Liver (tissue), 9 donors: ENCODE results near the gene CCDC182. TPM values are rescaled to one million over a fixed set of nuclear protein-coding genes. Genes with fewer than 3 reads are reported as not detected.

ENCODE experiments used
- DNase-seq: peaks from one replicate; pipeline ENCODE4 v3.0.0-alpha.2; 2017; ENCODE audit warnings: low spot score
- H3K27ac ChIP-seq, 2 donors: one replicate each; pipeline ENCODE4 v1.7.0; 2013; ENCODE audit warnings: inconsistent platforms in 2 of 2, low read length in 2 of 2, control low read depth in 1 of 2, low read depth in 1 of 2, mild to moderate bottlenecking in 1 of 2
- H3K27me3 ChIP-seq, 4 donors: one replicate each; pipeline versions ENCODE4 v1.6.1 to v1.7.0; 2013; ENCODE audit warnings: low read length in 3 of 4, inconsistent platforms in 1 of 4, mild to moderate bottlenecking in 1 of 4, moderate library complexity in 1 of 4; ENCODE audit not compliant: control insufficient read depth in 4 of 4, insufficient read depth in 4 of 4
- H3K36me3 ChIP-seq, 4 donors: one replicate each; pipeline versions ENCODE4 v1.6.1 to v1.7.0; 2013; ENCODE audit warnings: low read length in 3 of 4, mild to moderate bottlenecking in 3 of 4, low read depth in 1 of 4, moderate library complexity in 1 of 4; ENCODE audit not compliant: control insufficient read depth in 4 of 4, insufficient read depth in 3 of 4
- H3K4me1 ChIP-seq, 4 donors: one replicate each; pipeline versions ENCODE4 v1.6.1 to v1.7.0; 2013; ENCODE audit warnings: low read length in 3 of 4, mild to moderate bottlenecking in 3 of 4, moderate library complexity in 1 of 4; ENCODE audit not compliant: control insufficient read depth in 4 of 4, insufficient read depth in 4 of 4
- H3K4me3 ChIP-seq, 3 donors: one replicate each; pipeline versions ENCODE4 v1.6.1 to v1.7.0; 2013; ENCODE audit warnings: low read length in 3 of 3, control low read depth in 1 of 3, low read depth in 1 of 3, mild to moderate bottlenecking in 1 of 3
- H3K9ac ChIP-seq, 2 donors: one replicate each; pipeline ENCODE4 v1.7.0; 2013; ENCODE audit warnings: low read length in 2 of 2, mild to moderate bottlenecking in 2 of 2, moderate library complexity in 2 of 2, control low read depth in 1 of 2, low read depth in 1 of 2
- H3K9me3 ChIP-seq, 4 donors: one replicate each; pipeline versions ENCODE4 v1.6.1 to v1.7.0; 2013; ENCODE audit warnings: low read length in 3 of 4; ENCODE audit not compliant: control insufficient read depth in 4 of 4
- ATF3 ChIP-seq: IDR thresholded peaks from 2 replicates; pipeline ENCODE4 v1.6.1; 2016; ENCODE audit warnings: antibody characterized with exemption
- CTCF ChIP-seq: fragments of 150-350 bp; IDR thresholded peaks from 2 replicates; pipeline ENCODE4 v1.5.1; 2017; ENCODE audit warnings: improper control_type of control experiment, low read depth, low read length; ENCODE audit not compliant: missing input control
- FOXA1 ChIP-seq: IDR thresholded peaks from 2 replicates; pipeline ENCODE4 v1.6.1; 2016; ENCODE audit warnings: antibody characterized with exemption
- FOXA2 ChIP-seq: IDR thresholded peaks from 2 replicates; pipeline ENCODE4 v1.6.1; 2016; ENCODE audit warnings: antibody characterized with exemption
- GABPA ChIP-seq, 2 donors: IDR thresholded peaks in 1 of 2; conservative IDR thresholded peaks in 1 of 2; 2 replicates each; pipeline ENCODE4 v1.6.1; 2016; ENCODE audit warnings: antibody characterized with exemption in 2 of 2, mild to moderate bottlenecking in 1 of 2, moderate library complexity in 1 of 2
- HNF4A ChIP-seq, 2 donors: conservative IDR thresholded peaks; 2 replicates each; pipeline ENCODE4 v1.6.1; 2016; ENCODE audit warnings: antibody characterized with exemption in 2 of 2, mild to moderate bottlenecking in 2 of 2
- JUND ChIP-seq, 2 donors: IDR thresholded peaks; 2 replicates each; pipeline ENCODE4 v1.6.1; 2016; ENCODE audit warnings: antibody characterized with exemption in 2 of 2
- MAX ChIP-seq: IDR thresholded peaks from 2 replicates; pipeline ENCODE4 v1.6.1; 2016; ENCODE audit warnings: antibody characterized with exemption
- RAD21 ChIP-seq, 2 donors: IDR thresholded peaks; 2 replicates each; pipeline ENCODE4 v1.6.1; 2016; ENCODE audit warnings: antibody characterized with exemption in 2 of 2, mild to moderate bottlenecking in 2 of 2
- REST ChIP-seq: IDR thresholded peaks from 2 replicates; pipeline ENCODE4 v1.6.1; 2016; ENCODE audit warnings: antibody characterized with exemption, mild to moderate bottlenecking
- RXRA ChIP-seq, 2 donors: IDR thresholded peaks; 2 replicates each; pipeline ENCODE4 v1.6.1; 2017 to 2018; ENCODE audit warnings: antibody characterized with exemption in 2 of 2, mild to moderate bottlenecking in 1 of 2
- SP1 ChIP-seq: IDR thresholded peaks from 2 replicates; pipeline ENCODE4 v1.6.1; 2018; ENCODE audit warnings: antibody characterized with exemption, mild to moderate bottlenecking
- TAF1 ChIP-seq: conservative IDR thresholded peaks from 2 replicates; pipeline ENCODE4 v1.6.1; 2016; ENCODE audit warnings: antibody characterized with exemption, mild to moderate bottlenecking
- ZBTB33 ChIP-seq: IDR thresholded peaks from 2 replicates; pipeline ENCODE4 v1.6.1; 2016; ENCODE audit warnings: antibody characterized with exemption
- polyA plus RNA-seq, 2 donors: library from polyadenylated mRNA; stranded (reverse) in 1 of 2; unstranded in 1 of 2; fragments of 200-250 nt in 1 of 2; fragments of >200 nt in 1 of 2; fragmentation: Nextera tagmentation in 1 of 2; extraction: Ambion mirVana in 1 of 2; gene quantifications; one replicate each; pipeline versions ENCODE4 v1.2.1 to v1.2.3, GENCODE V29; 2013 to 2015
- total RNA-seq, 2 donors: library from RNA; depleted of rRNA; stranded (reverse); fragments of >200 nt; gene quantifications; one replicate each; pipeline ENCODE4 v1.2.3, GENCODE V29; 2014
- donor health status: healthy.
- donor health status: healthy.
- donor health status: healthy.
- donor health status: healthy.
- donor health status: healthy.

CCDC182 gene
- total and polyA plus RNA-seq, 4 donors, result not detected

- no peaks in the 10 kb centered on the region for H3K27me3 ChIP-seq
- TF ChIP-seq ZBTB33 (no peak), RAD21 (IDR thresholded peaks at IDR 0.05) (no peak), CTCF (no peak), FOXA2 (no peak), SP1 (no peak), RXRA (IDR thresholded peaks at IDR 0.05) (no peak), GABPA (IDR thresholded peaks at IDR 0.05 in 1 of 2, conservative IDR thresholded peaks at IDR 0.05 in 1 of 2) (no peak), MAX (no peak), REST (no peak), ATF3 (no peak), HNF4A (conservative IDR thresholded peaks at IDR 0.05) (no peak), FOXA1 (no peak), JUND (IDR thresholded peaks at IDR 0.05) (no peak), TAF1 (no peak)
- H3K27ac ChIP-seq, result no peak overlapping the region
- no peaks in the 10 kb centered on the region for H3K36me3 ChIP-seq
- peaks cover 0 to 3% (median 0%) of the 10 kb centered on the region in 4 donors for H3K4me1 ChIP-seq
- no peak for DNase-seq
- peak overlapping the region in 1 of 2 donors; percentile 27 for H3K9ac ChIP-seq
- H3K4me3 ChIP-seq, result no peak overlapping the region
- no peaks in the 10 kb centered on the region for H3K9me3 ChIP-seq
These were observed 1.1 kb upstream of the CCDC182 start for GRCh38 chr17:57746221-57746620.
